CD4-positive, alpha-beta T cell treated with Interferon alpha-2 for 1 hour (primary cell): ENCODE measurements around the gene FAM174C.

Experiments used
- DNase-seq, 2 donors: peaks; one replicate each; pipeline ENCODE4 v3.0.0-alpha.2; 2020 to 2022

The FAM174C gene

GRCh38 chr19:1325568-1326294 is 50.4 kb downstream of the FAM174C start:
- DNase-seq: no peak

GRCh38 chr19:1327125-1327524 is 51.8 kb downstream of the FAM174C start:
- no peak for DNase-seq
